Ovary (tissue), 9 donors: ENCODE data around the gene POU2F3. TPM values are rescaled to one million over a fixed set of nuclear protein-coding genes. Genes with fewer than 3 reads are reported as not detected.

ENCODE experiments used
- DNase-seq, 5 donors: peaks; one replicate each; pipeline ENCODE4 v3.0.0-alpha.2; 2019 to 2020
- H3K27ac ChIP-seq, 2 donors: fragments of 200-600 bp; one replicate each; pipeline versions ENCODE4 v1.5.1 to v1.8.0; 2019 to 2022
- H3K27me3 ChIP-seq: fragments of 200-600 bp; one replicate; pipeline ENCODE4 v1.8.0; 2022
- H3K36me3 ChIP-seq: fragments of 200-600 bp; sonication (generic); one replicate; pipeline ENCODE4 v1.5.1; 2019
- H3K4me1 ChIP-seq: one replicate; pipeline ENCODE4 v1.8.1; 2013; ENCODE audit warnings: mild to moderate bottlenecking, moderate library complexity; ENCODE audit not compliant: insufficient read depth
- H3K4me3 ChIP-seq: fragments of 200-600 bp; sonication (generic); one replicate; pipeline ENCODE4 v1.5.1; 2017
- H3K9me3 ChIP-seq, 2 donors: fragments of 200-600 bp in 1 of 2; sonication (generic) in 1 of 2; one replicate each; pipeline versions ENCODE4 v1.5.1 to v1.8.1; 2013 to 2019; ENCODE audit warnings: mild to moderate bottlenecking in 1 of 2, moderate library complexity in 1 of 2
- EP300 ChIP-seq: sonication (generic); formaldehyde crosslinking; IDR thresholded peaks from one replicate; pipeline ENCODE4 v1.6.1; 2017; ENCODE audit warnings: antibody characterized with exemption
- POLR2A ChIP-seq: fragments of 450-650 bp; IDR thresholded peaks from one replicate; pipeline ENCODE4 v1.6.1; 2017; ENCODE audit warnings: antibody characterized with exemption, mild to moderate bottlenecking, moderate library complexity
- WGBS, 3 donors: extraction: QIAGEN DNeasy Blood & Tissue Kit in 1 of 3; methylation state at CpG; one replicate each; pipeline versions ENCODE4 v1.1.5 to v1.1.7; 2013 to 2017; 5-methylcytosine and 5-hydroxymethylcytosine counted together
- intact Hi-C, 4 donors: fragments of 100-400 bp; cut with DNase I; formaldehyde crosslinking; loops; one replicate each; pipeline versions ENCODE4 v1.11.0 to v1.15.1; 2022 to 2023
- polyA plus RNA-seq, 2 donors: library from polyadenylated mRNA; stranded (reverse); fragments of 200-250 nt in 1 of 2; fragments of 350-450 nt in 1 of 2; fragmentation: Illumina TruSeq in 1 of 2; extraction: RNeasy Lipid Tissue Mini Kit (QIAGEN cat#74804) in 1 of 2; gene quantifications; one replicate each; pipeline ENCODE4 v1.2.3, GENCODE V29; 2013 to 2014
- total RNA-seq, 7 donors: library from RNA; depleted of rRNA in 2 of 7; stranded (reverse); fragments of >200 nt in 2 of 7; fragmentation: NEBNext Ultra II Directional in 3 of 7; extraction: Animal tissue kit (Norgen Biotek cat#: 25700) in 3 of 7; gene quantifications; one replicate each; pipeline versions ENCODE4 v1.1.0 to v1.2.4, GENCODE V29; 2016 to 2023
- TF ChIP-seq, protein P1 (sequence below), 3 donors: fragments of 450-650 bp in 2 of 3; fragments of 200-600 bp in 1 of 3; IDR thresholded peaks; one replicate each; pipeline versions ENCODE4 v1.5.1 to v1.8.0; 2016 to 2022; ENCODE audit warnings: antibody characterized with exemption in 3 of 3, mild to moderate bottlenecking in 1 of 3
- donor health status: DM: no; HTN: no; CAD: no; lungs with moderate emphysema.
- donor health status: DM: no; HTN: no; CAD: no.
- donor health status: Bipolar disorder and iron deficiency.
- donor health status: DM: yes; HTN: yes; CAD: no.
- donor health status: DM: no; HTN: no; CAD: no.
- donor health status: DM: yes; HTN: yes; CAD: no.

Gene POU2F3
- total and polyA plus RNA-seq, 9 donors = 0.05 to 1.0 (median 0.22) TPM; not detected in 2

DNA sequence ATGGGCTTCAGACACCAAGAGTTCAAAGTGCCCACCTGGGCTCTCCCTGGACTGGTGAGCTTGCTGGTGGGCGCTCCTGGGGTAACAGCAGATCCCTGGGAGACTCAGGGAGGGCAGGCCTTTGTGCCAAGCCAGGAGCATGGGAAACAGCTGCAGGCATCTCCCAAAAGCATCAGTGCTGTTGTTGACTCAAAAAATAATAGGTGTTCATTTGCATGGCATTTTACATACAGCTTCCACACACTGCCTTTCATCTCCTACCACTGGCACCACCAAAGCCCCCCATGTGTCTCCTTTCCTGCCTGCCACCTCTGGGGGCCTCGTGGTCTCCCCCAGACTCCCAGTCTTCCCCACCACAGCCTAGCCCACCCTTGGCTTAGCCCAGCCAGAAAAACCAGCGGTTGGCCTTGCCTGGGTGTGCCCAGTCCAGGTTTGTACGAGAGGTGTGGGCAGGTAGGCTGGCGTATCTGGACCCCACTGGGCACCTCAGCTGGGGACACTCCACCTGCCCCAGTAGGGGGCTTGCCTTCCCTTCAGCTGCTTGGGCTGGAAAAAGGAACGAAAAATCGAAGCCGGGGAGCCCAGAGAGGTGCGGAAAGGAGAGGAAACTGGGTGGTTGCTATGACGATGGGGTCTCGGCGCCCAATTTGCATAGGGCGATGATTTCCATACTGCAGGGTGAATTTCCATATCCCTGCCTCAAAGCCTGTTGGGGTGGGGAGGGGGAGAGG, 15.0 kb downstream of the POU2F3 start:
- no peaks in the 10 kb centered on the region for H3K27me3 ChIP-seq
- WGBS, 3 donors = 22 to 30% (median 23%) methylated on average over 13 of the region's 13 CpGs
- TF ChIP-seq EP300 = no peak
- TF ChIP-seq, protein P1, sequence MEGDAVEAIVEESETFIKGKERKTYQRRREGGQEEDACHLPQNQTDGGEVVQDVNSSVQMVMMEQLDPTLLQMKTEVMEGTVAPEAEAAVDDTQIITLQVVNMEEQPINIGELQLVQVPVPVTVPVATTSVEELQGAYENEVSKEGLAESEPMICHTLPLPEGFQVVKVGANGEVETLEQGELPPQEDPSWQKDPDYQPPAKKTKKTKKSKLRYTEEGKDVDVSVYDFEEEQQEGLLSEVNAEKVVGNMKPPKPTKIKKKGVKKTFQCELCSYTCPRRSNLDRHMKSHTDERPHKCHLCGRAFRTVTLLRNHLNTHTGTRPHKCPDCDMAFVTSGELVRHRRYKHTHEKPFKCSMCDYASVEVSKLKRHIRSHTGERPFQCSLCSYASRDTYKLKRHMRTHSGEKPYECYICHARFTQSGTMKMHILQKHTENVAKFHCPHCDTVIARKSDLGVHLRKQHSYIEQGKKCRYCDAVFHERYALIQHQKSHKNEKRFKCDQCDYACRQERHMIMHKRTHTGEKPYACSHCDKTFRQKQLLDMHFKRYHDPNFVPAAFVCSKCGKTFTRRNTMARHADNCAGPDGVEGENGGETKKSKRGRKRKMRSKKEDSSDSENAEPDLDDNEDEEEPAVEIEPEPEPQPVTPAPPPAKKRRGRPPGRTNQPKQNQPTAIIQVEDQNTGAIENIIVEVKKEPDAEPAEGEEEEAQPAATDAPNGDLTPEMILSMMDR (IDR thresholded peaks at IDR 0.05) = no peak
- TF ChIP-seq POLR2A = no peak
- no peaks in the 10 kb centered on the region for H3K36me3 ChIP-seq
- H3K4me3 ChIP-seq = no peak overlapping the region
- no peaks in the 10 kb centered on the region for H3K4me1 ChIP-seq
- H3K27ac ChIP-seq = no peak overlapping the region
- DNase-seq = no peak
- intact Hi-C loops = no loop called here
- no peaks in the 10 kb centered on the region for H3K9me3 ChIP-seq

DNA sequence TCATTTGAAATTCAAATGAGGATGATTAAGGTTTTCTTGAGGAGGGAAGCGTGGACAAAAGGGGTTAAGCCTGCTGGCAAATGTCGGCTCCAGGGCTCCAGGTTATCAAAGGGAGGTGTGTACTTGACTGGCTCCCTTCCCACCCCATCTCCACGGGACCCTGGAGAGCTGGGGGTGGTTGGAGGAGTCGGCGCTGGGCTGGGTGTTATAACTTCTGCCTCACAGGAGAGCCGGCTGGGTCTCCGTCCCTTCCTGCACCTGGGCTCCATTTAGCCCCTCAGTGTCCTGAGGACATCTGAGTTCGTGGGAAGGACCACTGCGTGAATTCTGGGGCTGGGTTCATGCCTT, 15.6 kb downstream of the POU2F3 start:
- H3K27me3 ChIP-seq = no peaks in the 10 kb centered on the region
- TF ChIP-seq EP300 (no peak), POLR2A (no peak)
- TF ChIP-seq, protein P1 (IDR thresholded peaks at IDR 0.05) = no peak

DNA sequence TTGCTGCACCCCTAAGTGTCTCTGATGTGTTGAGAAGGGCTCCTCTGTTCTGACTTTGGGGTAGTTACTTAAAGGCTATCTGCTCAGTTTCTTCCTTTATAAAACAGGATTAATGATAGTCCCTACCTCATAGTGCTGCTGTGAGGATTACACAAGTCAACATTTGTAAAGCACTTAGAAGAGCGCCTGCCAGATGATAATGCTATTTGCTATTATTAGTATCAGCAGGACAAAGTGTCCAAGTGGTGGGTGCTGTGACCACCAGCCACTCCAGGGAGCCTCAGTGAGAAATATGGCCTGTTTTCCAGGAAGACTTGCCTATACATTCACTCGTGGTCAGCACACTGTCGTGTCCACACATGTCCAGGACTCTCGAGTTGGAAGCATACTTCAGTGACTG, 16.2 kb downstream of the POU2F3 start:
- no peak overlapping the region for H3K4me3 ChIP-seq
- H3K36me3 ChIP-seq = no peaks in the 10 kb centered on the region
- no peaks in the 10 kb centered on the region for H3K9me3 ChIP-seq
- no peaks in the 10 kb centered on the region for H3K4me1 ChIP-seq
- intact Hi-C loops = no loop called here
- 64 to 75% (median 67%) methylated on average over 4 of the region's 4 CpGs for WGBS, 3 donors
- TF ChIP-seq, protein P1 (IDR thresholded peaks at IDR 0.05) = no peak
- TF ChIP-seq POLR2A (no peak), EP300 (no peak)
- no peaks in the 10 kb centered on the region for H3K27me3 ChIP-seq
- no peak overlapping the region for H3K27ac ChIP-seq
- no peak for DNase-seq

More for the DNA sequence above, 15.6 kb downstream of the POU2F3 start:
- no peak overlapping the region for H3K4me3 ChIP-seq
- no peaks in the 10 kb centered on the region for H3K36me3 ChIP-seq
- 10 to 18% (median 17%) methylated on average over 9 of the region's 9 CpGs for WGBS, 3 donors
- H3K27ac ChIP-seq = no peak overlapping the region
- no peaks in the 10 kb centered on the region for H3K9me3 ChIP-seq
- intact Hi-C loops = no loop called here
- H3K4me1 ChIP-seq = no peaks in the 10 kb centered on the region
- no peak for DNase-seq

DNA sequence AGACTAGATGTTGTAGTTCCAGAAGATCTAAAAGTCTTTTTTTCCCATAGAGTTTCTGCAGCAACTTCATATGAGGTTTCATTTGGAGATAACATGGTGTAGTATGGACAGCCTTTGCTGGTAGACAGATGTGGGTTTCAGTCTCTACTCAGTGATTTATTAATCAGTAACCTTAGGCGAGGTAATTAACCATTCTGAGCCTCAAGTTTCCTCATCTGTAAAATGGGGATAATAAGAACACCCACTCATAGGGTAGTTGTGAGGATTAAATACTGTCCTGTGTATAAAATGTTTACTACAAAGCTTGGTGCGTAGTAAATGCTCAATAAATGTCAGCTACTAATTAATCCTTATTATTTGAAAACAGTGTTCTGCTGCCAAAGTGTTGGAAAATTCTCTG, 16.8 kb downstream of the POU2F3 start:
- intact Hi-C loops = no loop called here
- no peak for DNase-seq
- H3K4me1 ChIP-seq = no peaks in the 10 kb centered on the region
- no peak for TF ChIP-seq POLR2A
- TF ChIP-seq, protein P1 (IDR thresholded peaks at IDR 0.05) = no peak
- no peak for TF ChIP-seq EP300
- WGBS, 3 donors = 77 to 89% (median 80%) methylated on average over 2 of the region's 2 CpGs
- H3K9me3 ChIP-seq = no peaks in the 10 kb centered on the region
- no peak overlapping the region for H3K4me3 ChIP-seq
- no peak overlapping the region for H3K27ac ChIP-seq
- H3K27me3 ChIP-seq = no peaks in the 10 kb centered on the region
- H3K36me3 ChIP-seq = no peaks in the 10 kb centered on the region
